H1 (cell line): Measurements from ENCODE around the gene PGAP3. TPM values are rescaled to one million over a fixed set of nuclear protein-coding genes. Genes with fewer than 3 reads are reported as not detected.

ENCODE experiments used
- BACH1 ChIP-seq: IDR thresholded peaks from 2 replicates; pipeline ENCODE4 v1.6.1; 2012; ENCODE audit warnings: low read length, improper control_type of control experiment
- CEBPB ChIP-seq: IDR thresholded peaks from 2 replicates; pipeline ENCODE4 v1.6.1; 2012; ENCODE audit warnings: low read depth, low read length
- EP300 ChIP-seq, 2 experiments: IDR thresholded peaks; 1 replicate in 1 of 2; 2 replicates in 1 of 2; pipeline ENCODE4 v1.6.1; 2011 to 2012; ENCODE audit warnings: low read depth in 2 of 2, low read length in 2 of 2, mild to moderate bottlenecking in 2 of 2, borderline replicate concordance in 1 of 2, inconsistent platforms in 1 of 2, moderate library complexity in 1 of 2
- KDM4A ChIP-seq: IDR thresholded peaks from one replicate; pipeline ENCODE4 v1.7.1; 2012; ENCODE audit warnings: low read depth, mild to moderate bottlenecking, moderate library complexity, low read length, inconsistent platforms; ENCODE audit not compliant: severe bottlenecking
- POLR2AphosphoS5 ChIP-seq: IDR thresholded peaks from 2 replicates; pipeline ENCODE4 v1.6.1; 2011; ENCODE audit warnings: low read depth, low read length
- RAD21 ChIP-seq, 2 experiments: IDR thresholded peaks in 1 of 2; conservative IDR thresholded peaks in 1 of 2; 2 replicates each; pipeline ENCODE4 v1.6.1; 2011; ENCODE audit warnings: low read depth in 2 of 2, low read length in 2 of 2, improper control_type of control experiment in 1 of 2, inconsistent platforms in 1 of 2, mild to moderate bottlenecking in 1 of 2, moderate library complexity in 1 of 2
- SRF ChIP-seq: IDR thresholded peaks from 2 replicates; pipeline ENCODE4 v1.6.1; 2011; ENCODE audit warnings: mild to moderate bottlenecking, low read depth, low read length, moderate library complexity
- TAF1 ChIP-seq: IDR thresholded peaks from 2 replicates; pipeline ENCODE4 v1.6.1; 2011; ENCODE audit warnings: mild to moderate bottlenecking, low read depth, low read length
- TEAD4 ChIP-seq: IDR thresholded peaks from 2 replicates; pipeline ENCODE4 v1.6.1; 2012; ENCODE audit warnings: low read depth, low read length, inconsistent platforms, mixed read lengths
- polyA plus RNA-seq, 7 experiments: library from polyadenylated mRNA; depleted of rRNA in 3 of 7; stranded (reverse) in 5 of 7; unstranded in 2 of 7; fragments of >200 nt in 5 of 7; fragments of 200-250 nt in 2 of 7; gene quantifications; 1 replicate in 5 of 7; 2 replicates in 1 of 7; 4 replicates in 1 of 7; pipeline versions ENCODE4 v1.2.1 to v1.2.3, GENCODE V29; 2011 to 2013; ENCODE audit warnings: missing spikeins in 2 of 7, mixed read lengths in 2 of 7
- total RNA-seq: library from RNA; stranded (reverse); fragmentation: NEBNext Ultra II Directional; extraction: Animal tissue kit (Norgen Biotek cat#: 25700); gene quantifications from 2 replicates; pipeline ENCODE4 v1.2.1, GENCODE V29; 2021
- TF ChIP-seq, protein P1 (sequence below): IDR thresholded peaks from 2 replicates; pipeline ENCODE4 v1.6.1; 2012; ENCODE audit warnings: low read length, inconsistent platforms

Gene PGAP3
- total and polyA plus RNA-seq, 2 of the 8 experiments (the other 6 are each of a cell fraction or from before 2014, with no cell fraction given): 21.0 to 30.7 TPM

GRCh38 chr17:39702901-39703893 lies 15.3 kb upstream of the PGAP3 start (continued):
- TF ChIP-seq RAD21 (IDR thresholded peaks at IDR 0.05 in 1 of 2, conservative IDR thresholded peaks at IDR 0.05 in 1 of 2; ENCODE audit: low read depth in 2 of 2, low read length in 2 of 2) (no peak), CEBPB (no peak), POLR2AphosphoS5 (no peak), BACH1 (no peak), EP300 (IDR thresholded peaks at IDR 0.05; ENCODE audit: borderline replicate concordance in 1 of 2, low read depth in 2 of 2, low read length in 2 of 2) (no peak), TAF1 (no peak), KDM4A (no peak), SRF (no peak), TEAD4 (no peak)
- TF ChIP-seq, protein P1, sequence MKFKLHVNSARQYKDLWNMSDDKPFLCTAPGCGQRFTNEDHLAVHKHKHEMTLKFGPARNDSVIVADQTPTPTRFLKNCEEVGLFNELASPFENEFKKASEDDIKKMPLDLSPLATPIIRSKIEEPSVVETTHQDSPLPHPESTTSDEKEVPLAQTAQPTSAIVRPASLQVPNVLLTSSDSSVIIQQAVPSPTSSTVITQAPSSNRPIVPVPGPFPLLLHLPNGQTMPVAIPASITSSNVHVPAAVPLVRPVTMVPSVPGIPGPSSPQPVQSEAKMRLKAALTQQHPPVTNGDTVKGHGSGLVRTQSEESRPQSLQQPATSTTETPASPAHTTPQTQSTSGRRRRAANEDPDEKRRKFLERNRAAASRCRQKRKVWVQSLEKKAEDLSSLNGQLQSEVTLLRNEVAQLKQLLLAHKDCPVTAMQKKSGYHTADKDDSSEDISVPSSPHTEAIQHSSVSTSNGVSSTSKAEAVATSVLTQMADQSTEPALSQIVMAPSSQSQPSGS: no peak
